ENCODE measurements around the gene KRABD2.

KRABD2 gene

DNA sequence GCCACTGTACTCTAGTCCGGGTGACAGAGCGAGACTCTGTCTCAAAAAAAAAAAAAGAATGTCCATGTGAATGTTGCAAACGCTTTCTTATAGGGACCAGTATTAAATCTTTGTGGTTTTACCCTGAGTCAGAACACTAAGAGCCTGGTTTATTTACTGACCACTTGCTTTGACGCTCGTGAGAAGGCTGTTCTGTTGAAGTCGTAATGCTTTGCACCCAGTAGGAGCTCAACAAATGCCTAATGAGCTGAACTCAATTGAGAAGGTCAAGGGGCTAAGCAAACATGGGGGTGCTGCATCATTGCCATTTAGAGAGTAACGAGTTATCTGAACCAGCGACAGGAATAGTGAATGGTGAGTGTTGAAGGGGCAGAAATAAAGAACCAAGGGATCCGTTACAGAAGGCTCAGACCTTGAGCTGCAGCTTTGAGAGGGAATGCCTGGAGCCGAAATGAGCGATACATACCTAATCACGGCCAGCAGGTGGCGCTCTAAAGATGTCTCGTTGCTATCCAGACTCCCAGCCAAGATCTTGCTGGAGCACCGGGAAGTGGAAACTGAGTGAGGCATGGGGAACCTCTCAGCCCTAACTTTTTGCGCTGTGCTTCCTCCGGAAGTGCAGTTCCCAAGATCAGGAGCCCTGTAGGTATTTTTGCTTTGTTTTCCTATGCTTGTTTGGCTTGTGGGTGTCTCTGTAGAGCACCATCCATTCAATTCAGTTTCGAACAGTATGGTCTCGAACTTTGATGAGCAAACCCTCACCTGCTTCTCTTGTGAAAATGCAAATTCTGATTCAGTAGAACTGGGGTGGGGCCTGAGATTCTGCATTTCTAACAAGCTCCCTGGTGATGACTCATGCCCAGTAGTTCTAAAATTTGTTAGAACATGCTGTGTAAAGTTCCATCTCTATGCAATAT, 33.7 kb upstream of the KRABD2 start:
- Histone ChIP-seq H3K4me2 (no peak overlapping the region), H3K36me3 (replicated peaks; ENCODE audit: insufficient read depth, low read depth) (no peaks in the 10 kb centered on the region), H3K9me3 (ENCODE audit: low read depth) (no peaks in the 10 kb centered on the region), H4K20me1 (ENCODE audit: insufficient read depth, poor library complexity, severe bottlenecking) (no peaks in the 10 kb centered on the region), H3K4me1 (ENCODE audit: insufficient read depth) (no peaks in the 10 kb centered on the region), H2AFZ (no peak overlapping the region), H3K27ac (no peak overlapping the region), H3K4me3 (no peak overlapping the region), H3K27me3 (no peaks in the 10 kb centered on the region), H3K9me2 (replicated peaks; ENCODE audit: insufficient read depth) (no peaks in the 10 kb centered on the region), H3K79me2 (no peaks in the 10 kb centered on the region)
- no peak for TF ChIP-seq EZH2 (IDR thresholded peaks at IDR 0.05; ENCODE audit: borderline replicate concordance)
- TF ChIP-seq, protein P1, sequence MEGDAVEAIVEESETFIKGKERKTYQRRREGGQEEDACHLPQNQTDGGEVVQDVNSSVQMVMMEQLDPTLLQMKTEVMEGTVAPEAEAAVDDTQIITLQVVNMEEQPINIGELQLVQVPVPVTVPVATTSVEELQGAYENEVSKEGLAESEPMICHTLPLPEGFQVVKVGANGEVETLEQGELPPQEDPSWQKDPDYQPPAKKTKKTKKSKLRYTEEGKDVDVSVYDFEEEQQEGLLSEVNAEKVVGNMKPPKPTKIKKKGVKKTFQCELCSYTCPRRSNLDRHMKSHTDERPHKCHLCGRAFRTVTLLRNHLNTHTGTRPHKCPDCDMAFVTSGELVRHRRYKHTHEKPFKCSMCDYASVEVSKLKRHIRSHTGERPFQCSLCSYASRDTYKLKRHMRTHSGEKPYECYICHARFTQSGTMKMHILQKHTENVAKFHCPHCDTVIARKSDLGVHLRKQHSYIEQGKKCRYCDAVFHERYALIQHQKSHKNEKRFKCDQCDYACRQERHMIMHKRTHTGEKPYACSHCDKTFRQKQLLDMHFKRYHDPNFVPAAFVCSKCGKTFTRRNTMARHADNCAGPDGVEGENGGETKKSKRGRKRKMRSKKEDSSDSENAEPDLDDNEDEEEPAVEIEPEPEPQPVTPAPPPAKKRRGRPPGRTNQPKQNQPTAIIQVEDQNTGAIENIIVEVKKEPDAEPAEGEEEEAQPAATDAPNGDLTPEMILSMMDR (IDR thresholded peaks at IDR 0.05; ENCODE audit: poor library complexity) = peak; percentile 92
- WGBS (ENCODE audit: low lambda C conversion rate, missing lambda C conversion rate) = 31% methylated on average over 19 of the region's 19 CpGs
- DNase-seq (ENCODE audit: low spot score) = peak; percentile 91

DNA sequence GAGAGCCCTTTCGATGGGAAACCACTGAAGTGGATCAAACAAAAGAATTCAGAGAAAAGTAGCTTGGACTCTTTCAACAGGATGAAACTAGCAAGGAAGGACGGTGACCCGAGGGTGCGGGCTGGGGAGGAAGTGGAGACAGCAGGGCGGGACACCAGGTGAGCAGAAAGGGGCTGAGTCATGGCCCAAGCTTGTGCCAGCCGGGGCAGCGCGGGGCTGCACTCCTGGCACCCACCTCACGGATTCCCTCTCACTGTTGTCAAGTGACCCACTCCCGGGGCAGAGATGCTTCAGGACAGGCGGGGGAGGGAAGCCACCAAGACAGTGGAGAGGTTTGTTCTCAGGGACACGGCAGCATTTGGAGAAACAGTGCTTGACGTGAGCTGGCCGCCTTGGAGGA, 31.9 kb upstream of the KRABD2 start:
- H3K9me2 ChIP-seq (replicated peaks; ENCODE audit: insufficient read depth) = no peaks in the 10 kb centered on the region
- no peaks in the 10 kb centered on the region for H3K79me2 ChIP-seq
- no peak overlapping the region for H3K27ac ChIP-seq
- H3K9me3 ChIP-seq (ENCODE audit: low read depth) = no peaks in the 10 kb centered on the region
- WGBS (ENCODE audit: low lambda C conversion rate, missing lambda C conversion rate) = 78% methylated on average over 14 of the region's 14 CpGs
- H4K20me1 ChIP-seq (ENCODE audit: insufficient read depth, poor library complexity, severe bottlenecking) = no peaks in the 10 kb centered on the region
- no peak overlapping the region for H3K4me2 ChIP-seq
- H3K4me1 ChIP-seq (ENCODE audit: insufficient read depth) = no peaks in the 10 kb centered on the region
- no peak for DNase-seq (ENCODE audit: low spot score)
- no peak overlapping the region for H2AFZ ChIP-seq
- TF ChIP-seq, protein P1 (IDR thresholded peaks at IDR 0.05; ENCODE audit: poor library complexity) = no peak
- TF ChIP-seq EZH2phosphoT487 (IDR thresholded peaks at IDR 0.05; ENCODE audit: low read depth, severe bottlenecking, unreplicated experiment) (no peak), EZH2 (IDR thresholded peaks at IDR 0.05; ENCODE audit: borderline replicate concordance) (no peak)
- H3K27me3 ChIP-seq = no peaks in the 10 kb centered on the region
- no peak overlapping the region for H3K4me3 ChIP-seq
- H3K36me3 ChIP-seq (replicated peaks; ENCODE audit: insufficient read depth, low read depth) = no peaks in the 10 kb centered on the region

DNA sequence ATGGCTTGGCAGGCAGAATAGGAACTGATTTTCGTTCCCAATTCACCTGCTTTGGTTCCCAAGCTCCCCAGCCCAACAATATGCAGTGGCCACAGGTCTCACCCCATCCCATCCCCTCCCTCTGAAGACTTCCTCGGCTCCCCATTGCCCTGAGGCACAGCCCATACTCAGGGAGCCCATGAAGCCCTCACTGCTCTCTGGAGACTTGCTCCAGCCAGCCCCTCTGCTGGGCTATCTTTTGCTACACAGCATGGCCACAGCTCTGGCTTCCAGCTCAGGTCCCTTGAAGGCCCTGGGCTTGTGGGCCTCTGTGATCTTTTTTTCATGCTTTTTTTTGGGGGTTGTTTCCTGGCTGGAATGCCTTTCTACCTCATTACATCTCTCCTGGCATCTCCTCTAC, 29.7 kb upstream of the KRABD2 start:
- Histone ChIP-seq H2AFZ (no peak overlapping the region), H3K4me2 (no peak overlapping the region)

More for the DNA sequence above, 29.7 kb upstream of the KRABD2 start:
- no peaks in the 10 kb centered on the region for H3K27me3 ChIP-seq
- H3K36me3 ChIP-seq (replicated peaks; ENCODE audit: insufficient read depth, low read depth) = no peaks in the 10 kb centered on the region
- no peak for DNase-seq (ENCODE audit: low spot score)
- H3K4me3 ChIP-seq = no peak overlapping the region
- H3K9me2 ChIP-seq (replicated peaks; ENCODE audit: insufficient read depth) = no peaks in the 10 kb centered on the region
- H3K4me1 ChIP-seq (ENCODE audit: insufficient read depth) = no peaks in the 10 kb centered on the region
- no peaks in the 10 kb centered on the region for H3K79me2 ChIP-seq
- no peak overlapping the region for H3K27ac ChIP-seq
- 73% methylated on average over 2 of the region's 2 CpGs for WGBS (ENCODE audit: low lambda C conversion rate, missing lambda C conversion rate)
- TF ChIP-seq EZH2 (IDR thresholded peaks at IDR 0.05; ENCODE audit: borderline replicate concordance) = no peak
- TF ChIP-seq EZH2phosphoT487 (IDR thresholded peaks at IDR 0.05; ENCODE audit: low read depth, severe bottlenecking, unreplicated experiment) = no peak
- TF ChIP-seq, protein P1 (IDR thresholded peaks at IDR 0.05; ENCODE audit: poor library complexity) = no peak
- no peaks in the 10 kb centered on the region for H4K20me1 ChIP-seq (ENCODE audit: insufficient read depth, poor library complexity, severe bottlenecking)
- H3K9me3 ChIP-seq (ENCODE audit: low read depth) = no peaks in the 10 kb centered on the region
